ENCODE measurements around the gene ZNF521. TPM values are rescaled to one million over a fixed set of nuclear protein-coding genes. Genes with fewer than 3 reads are reported as not detected.

Gene ZNF521
- total and polyA plus RNA-seq, 10 of the 15 experiments (the other 5 are each of a cell fraction or from before 2014, with no cell fraction given): 0.02 to 0.05 (median 0.04) TPM; not detected in 6

DNA sequence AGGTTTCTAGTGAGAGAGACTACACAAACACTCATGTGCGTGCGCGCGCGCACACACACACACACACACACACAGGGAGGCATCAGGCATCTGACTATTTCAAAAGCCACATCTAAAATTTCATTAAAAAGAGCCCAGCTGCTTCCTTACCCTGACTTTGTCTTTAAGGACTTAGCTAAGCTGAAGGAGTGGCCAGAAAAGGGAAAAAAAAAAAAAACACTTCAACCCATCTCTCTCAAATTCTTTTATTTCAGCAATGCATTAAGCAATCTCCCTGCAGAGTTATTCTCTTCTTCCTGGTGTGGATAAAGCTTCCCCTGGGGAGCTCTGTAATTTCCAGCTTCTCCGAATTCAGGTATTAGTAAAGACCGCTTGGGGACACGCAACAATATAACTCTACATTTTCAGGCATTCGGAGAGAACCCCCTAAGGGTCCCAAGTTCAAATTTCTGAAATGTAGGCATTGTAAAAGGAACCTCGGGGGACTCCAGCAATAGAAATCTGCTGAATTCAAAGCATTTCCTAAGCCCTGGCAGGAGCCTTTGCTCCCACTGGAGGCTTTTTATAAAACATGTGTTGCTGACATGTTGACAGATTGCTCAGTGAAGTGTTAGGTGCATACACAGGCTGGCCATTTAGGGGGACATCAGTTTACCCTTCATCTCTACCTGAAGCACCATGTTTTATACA is 67.0 kb downstream of the ZNF521 start (continued):
- TF ChIP-seq, protein P1, sequence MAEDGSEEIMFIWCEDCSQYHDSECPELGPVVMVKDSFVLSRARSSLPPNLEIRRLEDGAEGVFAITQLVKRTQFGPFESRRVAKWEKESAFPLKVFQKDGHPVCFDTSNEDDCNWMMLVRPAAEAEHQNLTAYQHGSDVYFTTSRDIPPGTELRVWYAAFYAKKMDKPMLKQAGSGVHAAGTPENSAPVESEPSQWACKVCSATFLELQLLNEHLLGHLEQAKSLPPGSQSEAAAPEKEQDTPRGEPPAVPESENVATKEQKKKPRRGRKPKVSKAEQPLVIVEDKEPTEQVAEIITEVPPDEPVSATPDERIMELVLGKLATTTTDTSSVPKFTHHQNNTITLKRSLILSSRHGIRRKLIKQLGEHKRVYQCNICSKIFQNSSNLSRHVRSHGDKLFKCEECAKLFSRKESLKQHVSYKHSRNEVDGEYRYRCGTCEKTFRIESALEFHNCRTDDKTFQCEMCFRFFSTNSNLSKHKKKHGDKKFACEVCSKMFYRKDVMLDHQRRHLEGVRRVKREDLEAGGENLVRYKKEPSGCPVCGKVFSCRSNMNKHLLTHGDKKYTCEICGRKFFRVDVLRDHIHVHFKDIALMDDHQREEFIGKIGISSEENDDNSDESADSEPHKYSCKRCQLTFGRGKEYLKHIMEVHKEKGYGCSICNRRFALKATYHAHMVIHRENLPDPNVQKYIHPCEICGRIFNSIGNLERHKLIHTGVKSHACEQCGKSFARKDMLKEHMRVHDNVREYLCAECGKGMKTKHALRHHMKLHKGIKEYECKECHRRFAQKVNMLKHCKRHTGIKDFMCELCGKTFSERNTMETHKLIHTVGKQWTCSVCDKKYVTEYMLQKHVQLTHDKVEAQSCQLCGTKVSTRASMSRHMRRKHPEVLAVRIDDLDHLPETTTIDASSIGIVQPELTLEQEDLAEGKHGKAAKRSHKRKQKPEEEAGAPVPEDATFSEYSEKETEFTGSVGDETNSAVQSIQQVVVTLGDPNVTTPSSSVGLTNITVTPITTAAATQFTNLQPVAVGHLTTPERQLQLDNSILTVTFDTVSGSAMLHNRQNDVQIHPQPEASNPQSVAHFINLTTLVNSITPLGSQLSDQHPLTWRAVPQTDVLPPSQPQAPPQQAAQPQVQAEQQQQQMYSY (CRISPR knock-in tag; IDR thresholded peaks at IDR 0.05): no peak

DNA sequence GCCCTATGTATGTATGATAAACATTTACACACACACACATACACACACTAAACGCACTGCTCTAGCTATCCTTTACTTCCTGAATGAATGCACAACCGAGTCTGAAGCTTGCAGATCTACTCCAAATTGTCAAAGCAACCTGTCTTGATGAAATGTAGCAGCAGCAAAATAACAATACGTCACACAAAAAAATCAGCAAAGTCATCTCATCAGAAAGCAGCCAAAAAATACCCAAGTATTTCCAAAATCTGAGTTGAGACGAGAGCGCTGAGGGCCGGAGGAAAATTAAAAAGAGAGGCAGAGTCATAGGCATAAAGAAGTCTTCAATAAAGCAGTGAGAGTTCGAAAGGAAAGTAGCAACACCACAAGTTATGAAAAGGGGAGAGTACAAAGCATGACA is 67.7 kb downstream of the ZNF521 start:
- Histone ChIP-seq H3K9ac (ENCODE audit: control insufficient read depth, insufficient read depth, low read length) (no peak overlapping the region), H3K36me3 (ENCODE audit: control insufficient read depth in 2 of 2, insufficient read depth in 2 of 2, low read length in 1 of 2) (no peaks in the 10 kb centered on the region), H2AFZ (ENCODE audit: control insufficient read depth, low read depth, low read length) (no peak overlapping the region), H3K4me2 (ENCODE audit: control insufficient read depth, insufficient read depth) (no peak overlapping the region), H3K4me3 (no peak overlapping the region), H3K9me3 (replicated peaks; ENCODE audit: control insufficient read depth, insufficient read depth, low read length) (no peaks in the 10 kb centered on the region), H3K79me2 (ENCODE audit: control insufficient read depth, insufficient read depth, low read length) (no peaks in the 10 kb centered on the region), H3K4me1 (ENCODE audit: control insufficient read depth, insufficient read depth, low read length) (no peaks in the 10 kb centered on the region), H3K27me3 (replicated peaks in 1 of 2; ENCODE audit: control insufficient read depth in 2 of 2, insufficient read depth in 2 of 2, low read length in 1 of 2) (peaks cover 2% of the 10 kb centered on the region in 2 experiments; a peak in 2 of 4 replicates), H3K27ac (ENCODE audit: control insufficient read depth, insufficient read depth) (no peak overlapping the region), H4K20me1 (ENCODE audit: control insufficient read depth, insufficient read depth) (no peaks in the 10 kb centered on the region)
- SMC1A ChIA-PET (ENCODE audit: uncharacterized antibody, unreplicated experiment): no interaction called here
- 31% methylated on average over 7 of the region's 7 CpGs for WGBS (ENCODE audit: insufficient coverage, insufficient replicate concordance, low lambda C conversion rate, missing lambda C conversion rate)
- in situ Hi-C loops (cut with MboI) (no loop called here), intact Hi-C loops (cut with micrococcal nuclease; ENCODE audit: unreplicated experiment) (no loop called here)
- CTCF ChIA-PET: interaction anchor here (0.7 kb wide), 1 partner anchor 212 kb away, joined by 4 read pairs; no protein-coding TSS in a partner anchor
- FAIRE-seq (no peak), DNase-seq (ENCODE audit: low read depth, low spot score) (no peak), ATAC-seq (no peak)
- no TSS peak for BruUV-seq (replicated peaks)
- RAD21 ChIA-PET (ENCODE audit: unreplicated experiment): no interaction called here
- POLR2A ChIA-PET: interaction anchor here (0.6 kb wide), 1 partner anchor 60 kb away, joined by 4 read pairs; no protein-coding TSS in a partner anchor
- TF ChIP-seq SREBF1 (IDR thresholded peaks at IDR 0.05; ENCODE audit: low read length): no peak
- no peak for TF ChIP-seq NBN (IDR thresholded peaks at IDR 0.05)
- TF ChIP-seq, protein P2, sequence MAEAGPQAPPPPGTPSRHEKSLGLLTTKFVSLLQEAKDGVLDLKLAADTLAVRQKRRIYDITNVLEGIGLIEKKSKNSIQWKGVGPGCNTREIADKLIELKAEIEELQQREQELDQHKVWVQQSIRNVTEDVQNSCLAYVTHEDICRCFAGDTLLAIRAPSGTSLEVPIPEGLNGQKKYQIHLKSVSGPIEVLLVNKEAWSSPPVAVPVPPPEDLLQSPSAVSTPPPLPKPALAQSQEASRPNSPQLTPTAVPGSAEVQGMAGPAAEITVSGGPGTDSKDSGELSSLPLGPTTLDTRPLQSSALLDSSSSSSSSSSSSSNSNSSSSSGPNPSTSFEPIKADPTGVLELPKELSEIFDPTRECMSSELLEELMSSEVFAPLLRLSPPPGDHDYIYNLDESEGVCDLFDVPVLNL (IDR thresholded peaks at IDR 0.05; ENCODE audit: low read depth, low read length): no peak
- TF ChIP-seq ATF7 (IDR thresholded peaks at IDR 0.05; ENCODE audit: low read depth): no peak
- no peak for TF ChIP-seq MEF2A (IDR thresholded peaks at IDR 0.05; ENCODE audit: insufficient read depth, low read depth, low read length)
- TF ChIP-seq, protein P3, sequence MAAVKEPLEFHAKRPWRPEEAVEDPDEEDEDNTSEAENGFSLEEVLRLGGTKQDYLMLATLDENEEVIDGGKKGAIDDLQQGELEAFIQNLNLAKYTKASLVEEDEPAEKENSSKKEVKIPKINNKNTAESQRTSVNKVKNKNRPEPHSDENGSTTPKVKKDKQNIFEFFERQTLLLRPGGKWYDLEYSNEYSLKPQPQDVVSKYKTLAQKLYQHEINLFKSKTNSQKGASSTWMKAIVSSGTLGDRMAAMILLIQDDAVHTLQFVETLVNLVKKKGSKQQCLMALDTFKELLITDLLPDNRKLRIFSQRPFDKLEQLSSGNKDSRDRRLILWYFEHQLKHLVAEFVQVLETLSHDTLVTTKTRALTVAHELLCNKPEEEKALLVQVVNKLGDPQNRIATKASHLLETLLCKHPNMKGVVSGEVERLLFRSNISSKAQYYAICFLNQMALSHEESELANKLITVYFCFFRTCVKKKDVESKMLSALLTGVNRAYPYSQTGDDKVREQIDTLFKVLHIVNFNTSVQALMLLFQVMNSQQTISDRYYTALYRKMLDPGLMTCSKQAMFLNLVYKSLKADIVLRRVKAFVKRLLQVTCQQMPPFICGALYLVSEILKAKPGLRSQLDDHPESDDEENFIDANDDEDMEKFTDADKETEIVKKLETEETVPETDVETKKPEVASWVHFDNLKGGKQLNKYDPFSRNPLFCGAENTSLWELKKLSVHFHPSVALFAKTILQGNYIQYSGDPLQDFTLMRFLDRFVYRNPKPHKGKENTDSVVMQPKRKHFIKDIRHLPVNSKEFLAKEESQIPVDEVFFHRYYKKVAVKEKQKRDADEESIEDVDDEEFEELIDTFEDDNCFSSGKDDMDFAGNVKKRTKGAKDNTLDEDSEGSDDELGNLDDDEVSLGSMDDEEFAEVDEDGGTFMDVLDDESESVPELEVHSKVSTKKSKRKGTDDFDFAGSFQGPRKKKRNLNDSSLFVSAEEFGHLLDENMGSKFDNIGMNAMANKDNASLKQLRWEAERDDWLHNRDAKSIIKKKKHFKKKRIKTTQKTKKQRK (IDR thresholded peaks at IDR 0.05; ENCODE audit: low read depth, low read length): no peak
- TF ChIP-seq POLR2A (IDR thresholded peaks at IDR 0.05; ENCODE audit: low read depth, low read length): no peak
- TF ChIP-seq GATAD2B (conservative IDR thresholded peaks at IDR 0.05; ENCODE audit: low read depth): no peak
- TF ChIP-seq NRF1 (conservative IDR thresholded peaks at IDR 0.05; ENCODE audit: low read depth, low read length): no peak
- TF ChIP-seq SRF (IDR thresholded peaks at IDR 0.05; ENCODE audit: low read depth in 2 of 2, low read length in 2 of 2): no peak
- no peak for TF ChIP-seq CBX3 (IDR thresholded peaks at IDR 0.05; ENCODE audit: borderline replicate concordance, low read depth)
- TF ChIP-seq RB1 (IDR thresholded peaks at IDR 0.05; ENCODE audit: borderline replicate concordance): no peak
- no peak for TF ChIP-seq RFX5 (IDR thresholded peaks at IDR 0.05; ENCODE audit: low read depth, low read length)
- TF ChIP-seq TCF3 (IDR thresholded peaks at IDR 0.05; ENCODE audit: borderline replicate concordance, insufficient read depth, low read depth, low read length): no peak
- no peak for TF ChIP-seq HDAC2 (IDR thresholded peaks at IDR 0.05)
